GM21381 (cell line): Measurements from ENCODE around the gene BHLHA15.
A peak's percentile ranks its signal among the peaks of the same experiment; 100 is the strongest.

ENCODE experiments used
- ATAC-seq: cut with Tn5 transposase; IDR thresholded peaks from one replicate; pipeline ENCODE4 v1.9.1; 2021; ENCODE audit warnings: mild to moderate bottlenecking, moderate library complexity; ENCODE audit not compliant: unreplicated experiment

BHLHA15 gene

DNA sequence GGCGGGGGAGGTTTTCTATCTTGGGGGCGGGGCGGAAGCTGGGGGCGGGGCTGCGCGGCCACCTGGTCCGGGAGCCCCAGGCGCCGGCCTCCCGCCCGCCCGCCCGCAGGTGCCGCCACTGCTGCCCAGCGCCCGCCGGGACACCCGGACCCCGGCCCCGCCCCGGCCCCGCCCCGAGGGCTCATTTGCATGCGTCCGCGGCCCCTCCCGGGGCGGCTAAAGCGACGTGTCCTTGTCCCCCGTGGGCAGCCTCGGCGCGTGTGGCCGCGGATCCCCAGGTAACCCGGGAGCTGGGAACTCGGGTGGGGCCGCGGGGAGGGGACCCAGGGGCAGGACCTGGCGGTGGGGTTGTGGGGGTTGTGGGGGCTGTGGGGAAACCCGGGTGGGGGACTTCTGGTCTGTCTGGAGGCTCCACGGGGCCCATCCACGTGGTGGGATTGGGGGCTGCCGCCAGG lies at the start of gene BHLHA15:
Gene BHLHA15, plus strand, starts transcription at position 219 of the 455 bp plus-strand sequence. CDS start 871 bp downstream, outside the sequence.
- no peak for ATAC-seq

DNA sequence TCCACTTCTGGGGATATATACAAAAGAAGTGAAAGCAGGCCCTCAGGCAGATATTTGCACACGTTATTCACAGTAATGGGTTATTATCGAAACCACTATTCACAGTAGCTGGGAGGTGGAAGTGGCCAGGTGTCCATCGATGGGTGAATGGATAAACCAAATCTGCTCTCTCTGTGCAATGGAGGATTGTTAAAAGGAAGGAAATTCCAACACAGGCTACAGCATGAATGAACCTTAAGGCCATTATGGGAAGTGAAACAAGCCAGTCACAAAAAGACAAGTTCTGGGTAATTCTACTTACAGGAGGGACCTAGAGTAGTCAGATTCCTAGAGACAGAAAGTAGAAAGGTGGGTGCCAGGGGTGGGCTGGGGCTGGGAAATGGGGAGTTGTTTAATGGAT lies 48.5 kb upstream of the BHLHA15 start:
- no peak for ATAC-seq

DNA sequence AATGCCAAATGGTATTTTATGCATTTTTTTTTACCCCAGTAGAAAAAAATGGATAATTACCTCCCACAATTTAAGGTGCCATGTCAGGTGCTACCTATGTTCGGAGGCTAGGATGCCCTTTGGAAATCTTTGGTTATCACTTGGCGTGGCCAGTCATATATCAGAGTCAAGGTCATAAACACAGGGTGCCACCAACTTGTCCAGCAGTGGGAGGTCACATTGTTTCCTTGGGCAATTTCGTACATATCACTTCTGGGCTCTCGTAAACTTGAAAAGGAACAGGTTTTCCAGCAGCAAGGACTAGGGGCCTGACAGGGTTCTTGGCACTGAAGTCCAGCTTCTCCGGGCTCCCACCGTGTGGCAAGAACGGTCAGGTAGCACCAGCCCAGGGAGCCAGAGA lies 48.0 kb upstream of the BHLHA15 start:
- ATAC-seq = no peak

DNA sequence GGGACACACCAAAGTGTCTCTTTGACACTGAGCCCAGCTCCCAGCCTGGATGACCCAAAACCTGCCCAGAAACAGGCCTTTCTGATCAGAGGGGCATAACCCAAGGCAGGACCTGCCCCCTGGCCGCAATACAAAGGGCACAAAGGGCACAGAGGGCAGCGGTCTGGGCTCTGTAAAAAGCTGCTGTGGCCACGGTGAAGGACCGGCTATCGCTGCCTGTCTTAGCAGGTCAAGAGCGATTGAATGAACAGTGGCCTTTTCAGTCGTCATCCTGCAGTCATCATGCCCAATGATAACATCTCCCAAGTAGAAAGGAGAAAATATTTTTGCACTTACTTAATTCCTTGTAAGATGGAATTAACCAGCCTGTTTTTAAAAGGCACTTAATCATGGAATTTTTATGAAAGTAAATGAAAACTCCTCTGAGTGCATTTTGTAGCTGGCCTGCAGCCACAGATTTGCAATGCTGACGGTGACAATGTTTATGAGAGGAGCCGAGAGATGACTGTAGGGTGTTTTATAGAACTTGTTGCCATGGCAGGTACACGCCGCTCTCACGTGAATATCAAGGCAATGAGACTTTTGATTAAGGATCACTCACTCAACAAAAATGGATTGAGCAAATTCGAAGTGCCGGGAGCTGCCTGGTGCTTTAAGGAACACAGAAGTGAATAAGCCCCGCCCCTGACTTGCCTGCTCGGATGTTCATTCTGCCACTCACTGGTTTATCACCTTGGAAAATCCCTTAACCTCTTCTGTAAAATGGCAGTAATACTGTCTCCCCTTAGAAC lies 47.3 kb upstream of the BHLHA15 start:
- no peak for ATAC-seq

DNA sequence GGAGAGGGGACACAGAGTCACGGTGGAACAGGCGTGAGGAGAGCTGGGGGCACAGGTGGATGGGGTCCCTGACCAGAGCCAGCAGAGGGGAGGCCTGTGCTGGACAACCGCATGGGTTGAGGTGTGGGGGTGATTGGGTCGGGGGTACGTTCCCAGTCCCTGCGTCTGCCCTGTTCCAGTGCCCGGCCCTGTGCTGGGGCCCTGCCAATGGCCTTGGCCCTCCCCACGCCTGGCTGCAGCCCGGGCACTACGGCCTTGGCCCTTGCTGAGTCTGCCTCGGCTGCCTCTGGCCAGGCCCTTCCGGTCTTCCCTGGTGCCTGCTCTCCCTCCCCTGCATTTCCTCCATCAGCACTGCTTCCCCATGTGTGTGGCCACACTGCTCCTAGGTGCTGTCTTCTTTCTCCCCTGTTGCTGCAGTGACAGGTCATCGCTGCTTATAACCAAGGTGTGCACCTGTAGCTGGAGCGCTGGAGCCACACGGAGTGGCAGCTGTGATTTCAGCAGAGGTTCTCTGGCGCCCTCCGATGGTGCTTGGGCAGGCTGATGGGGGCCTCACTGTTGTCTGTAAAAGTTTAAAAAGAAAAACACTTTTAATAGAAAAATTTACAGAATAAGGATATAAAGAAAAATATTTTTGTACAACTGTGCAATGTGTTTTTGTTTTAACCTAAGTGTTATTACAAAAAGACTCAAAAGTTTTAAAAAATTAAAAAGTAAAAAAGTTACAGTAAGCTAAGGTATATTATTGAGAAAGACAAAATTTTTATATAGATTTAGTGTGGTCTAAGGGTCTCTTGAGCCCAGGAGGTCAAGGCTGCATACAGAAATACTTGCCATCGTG lies 45.2 kb upstream of the BHLHA15 start:
- peak; percentile 73 for ATAC-seq

DNA sequence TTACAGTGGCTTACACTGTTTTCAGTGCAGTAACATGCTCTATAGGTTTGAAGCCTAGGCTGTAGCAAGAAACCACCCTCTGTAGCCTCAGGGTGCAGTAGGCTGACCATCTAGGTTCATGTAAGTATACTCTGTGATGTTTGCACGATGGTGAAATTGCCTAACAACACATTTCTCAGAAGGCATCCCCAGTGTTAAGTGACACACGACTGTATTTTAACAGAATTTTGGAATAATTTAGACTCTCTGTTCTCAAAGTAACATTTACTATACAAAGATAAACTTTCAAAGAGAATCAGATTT lies 44.6 kb upstream of the BHLHA15 start:
- no peak for ATAC-seq

DNA sequence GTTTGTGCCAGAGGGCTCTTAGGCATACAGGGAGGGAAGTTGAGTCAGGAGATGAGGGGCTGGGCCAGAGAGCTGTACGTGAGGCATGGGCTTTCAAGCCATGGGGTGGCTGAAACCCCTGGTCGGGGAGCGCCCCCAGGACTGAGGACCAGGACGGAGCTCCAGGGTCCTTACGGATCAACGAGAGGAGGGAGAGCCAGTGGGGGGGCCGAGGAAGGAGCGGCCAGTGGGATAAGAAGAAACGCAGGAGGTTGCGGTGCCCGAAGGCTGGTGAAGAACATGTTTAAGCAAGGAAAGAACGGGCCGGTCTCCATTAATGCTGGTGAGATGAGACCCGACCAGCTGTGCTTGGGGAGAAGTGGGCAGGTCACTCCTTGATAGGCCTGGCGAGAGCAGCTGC lies 43.6 kb upstream of the BHLHA15 start:
- ATAC-seq = no peak

DNA sequence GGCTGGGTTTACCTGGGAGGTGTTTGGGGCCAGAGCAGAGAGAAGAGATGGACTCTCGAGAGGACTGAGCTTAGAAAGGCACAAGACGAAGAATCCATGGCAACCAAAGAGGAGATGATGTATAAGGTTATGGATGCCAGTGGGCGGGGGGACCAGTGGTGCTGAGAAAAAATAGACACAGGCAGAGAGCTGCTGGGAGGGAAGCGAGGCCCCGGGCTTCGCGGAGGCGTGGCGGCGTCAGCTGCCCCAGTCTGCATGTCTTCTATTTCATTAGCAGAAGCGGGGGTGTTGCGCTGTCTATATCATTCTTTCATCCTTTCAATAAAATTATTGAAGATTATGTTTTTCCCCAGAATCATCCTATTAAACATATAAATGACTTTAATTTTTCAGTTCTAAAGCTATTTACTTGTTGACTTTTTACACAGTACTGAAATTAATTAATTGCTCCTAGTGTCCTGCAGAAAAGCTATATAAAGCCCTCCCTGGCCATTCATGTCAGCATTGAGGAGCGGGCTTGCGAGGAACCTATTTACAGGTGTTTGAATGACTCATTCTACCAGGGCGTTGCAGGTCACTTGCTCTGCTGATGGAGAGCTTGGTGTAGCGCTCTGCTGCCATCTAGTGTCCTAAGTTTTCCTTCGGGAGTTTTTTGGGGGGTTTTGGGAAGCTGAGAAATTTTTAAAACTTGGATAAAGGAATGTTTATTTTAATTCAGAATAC lies 42.9 kb upstream of the BHLHA15 start:
- ATAC-seq = peak; percentile 71

DNA sequence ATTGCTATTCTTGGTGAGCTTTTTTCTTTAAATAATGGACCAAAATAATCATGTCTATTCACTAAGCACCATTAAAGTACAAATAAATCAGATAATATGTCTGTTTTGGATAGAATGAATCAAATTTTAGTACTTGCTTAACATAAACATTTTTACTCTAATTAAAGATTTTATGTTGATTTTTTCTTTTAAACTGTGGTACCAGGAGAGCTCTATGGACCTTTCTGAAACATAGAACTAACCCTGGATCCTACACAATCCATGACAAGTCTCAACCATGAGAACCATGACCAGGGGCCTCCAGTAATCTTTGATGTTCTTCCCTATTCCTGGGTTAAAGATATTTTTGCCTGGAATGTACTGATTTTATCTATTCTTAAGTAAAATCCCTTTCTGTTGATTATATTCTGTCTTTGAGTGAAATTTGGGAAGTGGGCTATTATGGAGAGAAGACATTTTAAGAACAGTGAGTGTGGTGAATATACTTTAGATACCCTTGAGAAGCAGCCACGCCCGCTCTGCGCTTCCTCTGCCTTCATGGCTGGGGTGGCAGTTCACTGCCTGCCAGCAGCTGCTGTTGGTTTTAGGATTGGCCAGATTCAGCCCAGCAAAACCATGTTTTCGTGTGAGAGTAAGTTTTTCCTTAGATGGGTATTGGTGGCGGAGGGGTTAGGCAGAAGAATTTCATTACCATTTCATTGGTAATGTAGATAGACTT lies 42.2 kb upstream of the BHLHA15 start:
- no peak for ATAC-seq

DNA sequence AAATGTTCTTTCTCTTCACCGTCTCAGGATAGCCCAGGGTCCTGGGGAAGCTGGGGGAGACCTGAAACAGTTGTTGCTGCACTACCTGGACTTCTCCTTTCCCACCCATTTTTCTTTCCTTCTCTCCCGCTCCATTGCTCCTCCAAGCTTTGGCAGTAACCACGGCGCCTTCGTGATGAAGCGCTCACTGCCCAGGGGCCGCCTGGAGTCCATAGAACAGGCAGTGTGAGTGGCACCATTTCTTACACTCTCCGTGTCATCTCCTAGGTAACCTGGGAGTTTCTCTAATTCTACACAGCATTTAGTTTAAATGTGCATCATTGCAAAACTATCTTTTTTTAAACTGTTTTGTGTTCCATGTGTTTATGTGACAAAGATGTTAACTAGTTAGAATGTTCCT lies 40.3 kb upstream of the BHLHA15 start:
- no peak for ATAC-seq

DNA sequence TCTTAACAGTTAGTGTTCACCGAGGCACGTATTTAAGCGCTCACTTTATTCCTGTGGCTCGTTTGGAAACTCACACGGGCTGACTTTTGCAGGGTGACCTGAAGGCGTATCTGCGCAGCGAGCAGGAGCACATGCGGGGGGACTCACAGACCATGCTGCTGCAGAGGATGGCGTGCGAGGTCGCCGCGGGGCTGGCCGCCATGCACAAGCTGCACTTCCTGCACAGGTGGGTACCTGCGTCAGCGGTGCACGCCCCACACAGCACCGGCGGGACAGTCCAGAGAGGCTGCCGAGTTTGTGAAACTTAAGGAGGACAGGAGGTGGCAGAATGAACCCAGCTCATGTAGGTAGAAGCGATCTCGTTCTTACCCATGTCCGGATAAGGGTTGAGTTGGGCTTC lies 39.8 kb upstream of the BHLHA15 start:
- no peak for ATAC-seq

DNA sequence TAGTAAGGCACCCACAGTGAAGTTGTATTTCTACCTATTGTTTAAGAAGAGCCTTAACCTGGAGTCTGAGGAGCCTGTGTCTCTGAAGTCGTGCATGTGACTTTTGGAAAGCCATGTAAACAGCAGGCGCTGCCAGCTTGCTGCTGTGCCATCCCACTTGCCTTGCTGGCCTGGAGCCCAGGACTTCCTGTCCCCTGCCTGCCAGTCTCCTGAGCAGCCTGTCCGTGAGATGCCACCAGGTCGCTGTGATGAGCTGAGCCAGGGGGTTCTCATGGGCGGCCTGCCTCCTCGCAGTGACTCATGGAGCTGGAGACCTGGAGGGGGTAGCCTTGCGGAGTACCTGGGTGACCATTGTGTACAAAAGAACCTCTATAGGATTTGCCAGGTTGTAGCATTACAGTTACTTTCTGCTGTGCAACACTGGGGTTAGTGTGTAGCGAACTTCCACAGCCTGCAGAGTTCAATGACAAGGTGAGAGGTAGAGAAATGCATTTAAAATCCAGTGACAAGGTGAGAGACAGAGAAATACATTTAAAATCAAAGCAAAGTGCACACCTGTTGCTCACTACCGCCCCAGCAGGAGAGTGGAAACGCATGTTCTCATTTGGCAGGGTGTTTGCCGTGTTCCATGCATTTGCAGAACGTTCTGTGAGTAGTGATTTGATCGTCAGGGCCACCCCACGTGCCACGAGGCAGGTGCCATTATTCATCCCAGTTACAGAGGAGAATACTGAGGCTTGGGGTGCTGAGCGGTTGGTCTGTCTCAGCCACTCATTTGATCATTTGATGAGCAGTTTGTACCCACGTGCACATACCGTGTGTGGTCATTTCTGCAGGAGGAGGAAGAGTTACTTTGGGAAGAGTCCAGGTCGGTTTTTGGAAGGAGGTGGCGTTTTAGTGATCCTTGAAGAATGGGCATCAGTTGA lies 36.6 kb upstream of the BHLHA15 start:
- no peak for ATAC-seq

DNA sequence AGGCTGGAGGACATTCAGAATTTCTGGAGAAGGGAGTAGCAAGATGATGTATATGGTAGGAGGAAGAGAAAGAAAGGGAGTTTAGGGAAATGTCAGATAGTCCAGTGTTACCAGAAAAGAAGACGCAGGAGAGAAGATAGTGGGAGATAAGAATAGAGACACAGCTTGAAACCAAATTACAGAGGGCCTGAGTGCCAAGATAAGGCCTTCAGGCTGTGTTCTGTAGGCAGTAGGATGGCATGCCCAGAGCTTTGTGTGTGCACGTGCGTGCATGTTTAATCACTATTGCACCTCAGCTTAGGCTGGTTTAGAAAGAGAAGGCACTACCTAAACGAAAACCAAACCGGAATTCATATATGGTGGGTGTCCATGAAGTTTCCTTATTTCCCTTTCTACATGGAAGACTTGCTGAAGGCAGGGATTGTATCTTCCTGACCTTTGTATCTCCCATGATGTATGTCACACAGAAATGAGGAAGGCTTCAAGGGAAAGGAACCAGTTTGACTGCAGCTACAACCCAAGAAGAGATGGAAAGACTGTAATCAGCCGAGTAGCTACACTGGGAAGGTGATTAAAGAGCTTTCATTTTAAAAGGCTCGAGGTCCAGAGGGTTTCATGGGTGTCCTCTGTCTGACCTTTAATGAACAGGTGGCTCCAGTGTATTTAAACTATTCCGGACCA lies 35.8 kb upstream of the BHLHA15 start:
- no peak for ATAC-seq

DNA sequence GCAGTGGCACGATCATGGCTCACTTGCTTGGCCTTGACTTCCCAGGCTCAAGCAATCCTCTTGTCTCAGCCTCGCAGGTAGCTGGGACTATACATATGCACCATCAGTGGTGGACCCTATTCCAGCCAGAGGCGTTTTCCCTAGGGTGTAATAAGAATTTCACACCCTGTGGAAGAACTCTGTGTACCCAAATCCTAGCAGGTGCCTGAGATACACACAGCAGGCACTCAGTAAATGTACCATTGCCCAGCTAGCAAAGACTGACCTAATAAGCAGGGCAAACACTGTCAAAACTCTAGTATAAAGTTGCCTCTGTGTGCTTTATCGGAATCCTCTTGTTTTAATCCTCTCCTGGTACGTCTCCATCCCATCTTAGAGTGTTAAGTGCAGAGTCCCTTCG lies 33.7 kb upstream of the BHLHA15 start:
- ATAC-seq = no peak

DNA sequence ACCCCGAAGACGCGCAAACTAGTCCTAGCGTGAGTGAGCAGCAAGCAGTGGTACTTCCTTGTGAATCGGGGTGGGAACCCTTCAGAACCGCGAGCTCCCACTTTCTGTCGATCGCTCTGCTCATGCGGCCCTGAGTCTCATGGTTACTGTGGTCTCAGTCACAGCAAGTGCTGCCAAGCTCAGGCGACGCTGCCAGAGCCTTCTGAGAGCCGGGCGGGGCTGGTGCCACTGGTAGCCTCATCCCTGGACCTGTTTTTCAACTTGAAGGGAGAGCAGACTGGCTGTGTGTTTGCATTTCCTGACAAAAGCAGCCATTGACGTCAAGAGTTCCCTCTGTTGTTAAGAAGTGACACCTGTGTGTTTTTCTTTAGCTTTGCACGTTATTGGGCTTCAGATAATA lies 32.9 kb upstream of the BHLHA15 start:
- no peak for ATAC-seq

DNA sequence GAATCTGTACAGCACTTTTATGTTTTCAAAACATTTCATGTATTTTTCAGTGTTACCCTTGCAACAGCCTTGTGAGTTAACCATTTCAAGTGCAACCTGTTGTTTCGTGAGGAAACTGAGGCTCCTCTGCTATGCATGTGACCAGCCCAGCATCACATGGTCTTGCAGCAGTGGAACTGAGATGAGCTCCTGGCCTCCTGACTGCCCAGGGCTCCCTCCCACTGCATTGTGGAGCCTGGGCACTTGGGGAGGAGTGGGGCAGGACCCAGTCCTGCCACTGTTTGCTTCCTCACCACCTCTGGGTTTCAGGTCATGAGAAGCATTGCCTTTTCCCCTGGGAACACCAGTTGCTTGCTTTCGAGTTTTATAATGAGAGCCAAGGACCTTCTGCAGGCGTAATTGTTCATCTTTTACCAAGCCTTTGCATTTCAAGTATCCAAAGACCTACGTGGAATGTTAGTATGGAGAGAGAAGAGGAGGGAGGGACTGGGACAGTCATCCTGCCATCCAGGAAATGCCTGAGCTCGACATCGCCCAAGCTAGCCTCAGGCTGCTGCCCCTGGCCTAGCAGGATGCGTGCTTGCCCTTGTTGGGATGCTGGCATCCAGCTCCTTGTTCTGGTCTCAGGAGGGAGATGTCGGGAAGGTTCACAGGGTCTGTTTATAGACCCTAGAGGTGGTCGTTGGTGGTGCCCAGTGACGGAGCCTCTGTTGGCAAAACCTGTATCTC lies 32.3 kb upstream of the BHLHA15 start:
- no peak for ATAC-seq

DNA sequence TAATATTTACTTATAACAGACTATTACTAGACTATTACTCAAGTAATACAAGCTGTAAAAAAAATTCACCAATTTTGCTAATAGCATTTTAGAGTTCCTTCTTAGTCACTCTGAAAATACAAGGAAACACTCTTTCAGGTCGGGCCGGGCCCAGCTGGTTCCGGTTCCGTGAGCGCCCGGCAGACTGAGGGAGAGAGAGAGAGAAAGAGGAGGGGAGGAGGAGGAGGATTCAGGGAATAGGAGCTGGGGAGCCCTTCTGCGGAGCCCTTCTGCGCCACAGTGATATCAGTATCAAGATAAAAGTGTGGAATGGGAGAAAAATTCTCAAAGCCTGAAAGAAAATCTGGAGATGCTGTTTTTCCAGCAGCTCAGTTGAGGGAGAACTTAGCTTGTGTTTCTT lies 30.5 kb upstream of the BHLHA15 start:
- no peak for ATAC-seq

DNA sequence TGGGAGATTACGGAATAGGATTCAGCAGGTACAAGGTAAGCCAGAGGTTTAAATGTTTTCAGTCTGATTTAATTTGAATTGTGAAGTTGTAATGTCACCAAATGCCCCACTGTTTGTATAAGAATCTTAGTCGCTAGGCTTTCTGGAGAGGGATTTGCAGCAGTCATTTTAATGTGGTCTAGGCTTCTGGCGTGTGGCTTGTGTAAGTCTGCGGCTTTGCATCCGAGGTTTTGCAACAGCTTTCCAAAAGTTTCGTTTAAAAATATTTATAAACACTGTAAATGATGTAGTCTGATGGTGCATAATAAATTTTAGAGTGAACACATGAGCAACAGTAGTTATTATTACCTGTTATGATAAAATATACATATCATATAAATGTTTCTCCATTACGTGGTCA lies 26.1 kb upstream of the BHLHA15 start:
- no peak for ATAC-seq
